Fibroblast of lung (primary cell): ENCODE results near the gene GPR176.

ENCODE experiments used
- EZH2 ChIP-seq: IDR thresholded peaks from 2 replicates; pipeline ENCODE4 v1.5.1; 2012; ENCODE audit warnings: low read length, control low read depth, mild to moderate bottlenecking; ENCODE audit errors: missing control alignments
- TF ChIP-seq, protein P1 (sequence below), 2 donors: IDR thresholded peaks in 1 of 2; conservative IDR thresholded peaks in 1 of 2; 1 replicate in 1 of 2; 2 replicates in 1 of 2; pipeline ENCODE4 v1.5.1; 2011 to 2012; ENCODE audit warnings: low read length in 2 of 2, control low read depth in 1 of 2, inconsistent platforms in 1 of 2, low read depth in 1 of 2, mild to moderate bottlenecking in 1 of 2

DNA sequence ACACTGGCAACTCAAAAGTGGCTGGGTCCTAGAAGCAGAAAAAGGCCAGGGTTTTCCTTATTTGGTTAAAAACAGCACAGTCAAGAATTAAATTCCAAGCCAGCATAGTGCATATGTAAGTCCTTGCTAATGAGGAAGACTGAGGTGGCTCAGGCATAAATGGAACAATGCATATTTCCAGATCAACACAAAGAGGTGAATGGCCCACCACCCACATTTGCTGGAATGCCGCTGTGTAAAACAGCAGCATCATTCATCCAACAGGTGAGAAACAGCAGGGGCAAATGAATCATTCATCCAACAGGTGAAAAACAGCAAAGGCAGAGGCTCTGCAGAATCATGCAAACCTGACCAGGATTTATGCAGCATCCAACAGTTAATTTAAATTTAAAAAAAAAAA is 32.9 kb downstream of the GPR176 start:
- TF ChIP-seq, protein P1, sequence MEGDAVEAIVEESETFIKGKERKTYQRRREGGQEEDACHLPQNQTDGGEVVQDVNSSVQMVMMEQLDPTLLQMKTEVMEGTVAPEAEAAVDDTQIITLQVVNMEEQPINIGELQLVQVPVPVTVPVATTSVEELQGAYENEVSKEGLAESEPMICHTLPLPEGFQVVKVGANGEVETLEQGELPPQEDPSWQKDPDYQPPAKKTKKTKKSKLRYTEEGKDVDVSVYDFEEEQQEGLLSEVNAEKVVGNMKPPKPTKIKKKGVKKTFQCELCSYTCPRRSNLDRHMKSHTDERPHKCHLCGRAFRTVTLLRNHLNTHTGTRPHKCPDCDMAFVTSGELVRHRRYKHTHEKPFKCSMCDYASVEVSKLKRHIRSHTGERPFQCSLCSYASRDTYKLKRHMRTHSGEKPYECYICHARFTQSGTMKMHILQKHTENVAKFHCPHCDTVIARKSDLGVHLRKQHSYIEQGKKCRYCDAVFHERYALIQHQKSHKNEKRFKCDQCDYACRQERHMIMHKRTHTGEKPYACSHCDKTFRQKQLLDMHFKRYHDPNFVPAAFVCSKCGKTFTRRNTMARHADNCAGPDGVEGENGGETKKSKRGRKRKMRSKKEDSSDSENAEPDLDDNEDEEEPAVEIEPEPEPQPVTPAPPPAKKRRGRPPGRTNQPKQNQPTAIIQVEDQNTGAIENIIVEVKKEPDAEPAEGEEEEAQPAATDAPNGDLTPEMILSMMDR (conservative IDR thresholded peaks at IDR 0.05 in 1 of 2, IDR thresholded peaks at IDR 0.05 in 1 of 2; ENCODE audit: low read depth in 1 of 2, low read length in 2 of 2): no peak
- TF ChIP-seq EZH2: no peak
